Renal cortical epithelial cell (primary cell): ENCODE data around the gene GPHN. TPM values are rescaled to one million over a fixed set of nuclear protein-coding genes. Genes with fewer than 3 reads are reported as not detected.
"Not testable (repeated sequence)": the region's sequence is repeated elsewhere in the genome, so short reads cannot be mapped to it uniquely, and the experiment has no call there.

Experiments used
- DNase-seq: peaks from one replicate; pipeline ENCODE4 v3.0.0-alpha.2; 2011; ENCODE audit warnings: low read depth
- total RNA-seq: library from RNA; depleted of rRNA; stranded (reverse); fragments of >200 nt; gene quantifications from 2 replicates; pipeline ENCODE4 v1.2.3, GENCODE V29; 2014

The GPHN gene
- total RNA-seq, 1 donor from 2014 or later, result 38.7 TPM

GRCh38 chr14:66657780-66658179 is 149.8 kb downstream of the GPHN start:
- DNase-seq, result no peak

- no peak for DNase-seq
Observed at GRCh38 chr14:66662374-66662773, 154.4 kb downstream of the GPHN start.

- no peak for DNase-seq
Observed at GRCh38 chr14:66677780-66678179, 169.8 kb downstream of the GPHN start.

GRCh38 chr14:66680216-66680615 is 172.3 kb downstream of the GPHN start:
- no peak for DNase-seq

GRCh38 chr14:66696326-66696725 is 188.4 kb downstream of the GPHN start:
- DNase-seq, result no peak

- no peak for DNase-seq
Observed at GRCh38 chr14:66698503-66698902, 190.6 kb downstream of the GPHN start.

- DNase-seq, result peak; percentile 7
Observed at GRCh38 chr14:66701813-66702212, 193.9 kb downstream of the GPHN start.

- no peak for DNase-seq
Observed at GRCh38 chr14:66708267-66708666, 200.3 kb downstream of the GPHN start.

GRCh38 chr14:66709291-66709690 is 201.3 kb downstream of the GPHN start:
- peak; percentile 67 for DNase-seq

GRCh38 chr14:66714291-66714690 is 206.3 kb downstream of the GPHN start:
- not testable (repeated sequence) for DNase-seq

GRCh38 chr14:66715313-66715712 is 207.4 kb downstream of the GPHN start:
- peak; percentile 22 for DNase-seq

- no peak for DNase-seq
Observed at GRCh38 chr14:66716227-66716626, 208.3 kb downstream of the GPHN start.

- DNase-seq, result no peak
Observed at GRCh38 chr14:66717561-66718140, 209.7 kb downstream of the GPHN start.

GRCh38 chr14:66724996-66725395 is 217.0 kb downstream of the GPHN start:
- DNase-seq, result no peak

GRCh38 chr14:66731298-66731697 is 223.4 kb downstream of the GPHN start:
- not testable (repeated sequence) for DNase-seq

GRCh38 chr14:66735853-66736252 is 227.9 kb downstream of the GPHN start:
- peak; percentile 3 for DNase-seq

- no peak for DNase-seq
Observed at GRCh38 chr14:66739826-66740225, 231.9 kb downstream of the GPHN start.

- no peak for DNase-seq
Observed at GRCh38 chr14:66745078-66745477, 237.1 kb downstream of the GPHN start.

GRCh38 chr14:66746316-66747006 is 238.5 kb downstream of the GPHN start:
- DNase-seq, result peak; percentile 69

GRCh38 chr14:66752109-66752508 is 244.2 kb downstream of the GPHN start:
- DNase-seq, result no peak

- DNase-seq, result no peak
Observed at GRCh38 chr14:66758031-66758613, 250.2 kb downstream of the GPHN start.

GRCh38 chr14:66772146-66772545 is 264.2 kb downstream of the GPHN start:
- DNase-seq, result no peak

GRCh38 chr14:66782853-66783252 is 274.9 kb downstream of the GPHN start:
- no peak for DNase-seq
